Measurements from ENCODE around the gene SEC22C. TPM values are rescaled to one million over a fixed set of nuclear protein-coding genes. Genes with fewer than 3 reads are reported as not detected.

SEC22C gene
- total RNA-seq, 8 experiments from 2014 or later, result 26.5 to 56.6 (median 32.5) TPM

GRCh38 chr3:42544492-42545283 lies 37.1 kb downstream of the SEC22C start:
- H3K27ac ChIP-seq, result no peak overlapping the region
- 12 to 82% (median 56%) methylated on average over 1 to 5 of the region's 12 CpGs; no CpG with 5 or more reads in 2 of the 10 experiments for WGBS, 10 experiments
- in situ Hi-C loops (cut with MboI; ENCODE audit: low pct_unique_long_range_greater_than_20kb in 2 of 9, low sequenced_read_pairs in 9 of 9, unreplicated experiment in 9 of 9), result loop anchor here in 4 of 9 experiments (10.0 to 25.0 kb wide), 2 partner anchors 307 to 320 kb away; no protein-coding TSS in a partner anchor

GRCh38 chr3:42541079-42541478 lies 40.7 kb downstream of the SEC22C start:
- H3K4me1 ChIP-seq (replicated peaks in 1 of 2), result peaks cover 0 to 9% of the 10 kb centered on the region in 2 donors
- H3K4me3 ChIP-seq, result no peak overlapping the region
- ATAC-seq (replicated peaks in 6 of 8), result no peak
- in situ Hi-C loops (cut with MboI; ENCODE audit: low pct_unique_long_range_greater_than_20kb in 2 of 9, low sequenced_read_pairs in 9 of 9, unreplicated experiment in 9 of 9), result loop anchor here in 4 of 9 experiments (10.0 to 25.0 kb wide), 2 partner anchors 304 to 316 kb away; no protein-coding TSS in a partner anchor
- 0 to 86% (median 46%) methylated on average over 1 to 2 of the region's 3 CpGs; no CpG with 5 or more reads in 4 of the 10 experiments for WGBS, 10 experiments
- no peak overlapping the region for H3K27ac ChIP-seq

More at GRCh38 chr3:42544492-42545283, 37.1 kb downstream of the SEC22C start:
- Histone ChIP-seq H3K4me3 (no peak overlapping the region), H3K4me1 (replicated peaks in 1 of 2) (peaks cover 0 to 9% of the 10 kb centered on the region in 2 donors)
- peak in 4 of 8 experiments; percentile 20 to 86 (median 48) for ATAC-seq (replicated peaks in 6 of 8)

GRCh38 chr3:42539871-42540714 lies 41.7 kb downstream of the SEC22C start:
- no peak overlapping the region for H3K27ac ChIP-seq
- H3K4me1 ChIP-seq (replicated peaks in 1 of 2), result peaks cover 0 to 4% of the 10 kb centered on the region in 2 donors
- in situ Hi-C loops (cut with MboI; ENCODE audit: low pct_unique_long_range_greater_than_20kb in 2 of 9, low sequenced_read_pairs in 9 of 9, unreplicated experiment in 9 of 9), result loop anchor here in 4 of 9 experiments (10.0 to 25.0 kb wide), 2 partner anchors 303 to 315 kb away; no protein-coding TSS in a partner anchor
- no peak overlapping the region for H3K4me3 ChIP-seq
- peak in 3 of 8 experiments; percentile 51 to 81 (median 60) for ATAC-seq (replicated peaks in 6 of 8)
- 17 to 93% (median 50%) methylated on average over 1 to 3 of the region's 14 CpGs; no CpG with 5 or more reads in 7 of the 10 experiments for WGBS, 10 experiments

- Histone ChIP-seq H3K4me3 (no peak overlapping the region), H3K4me1 (replicated peaks in 1 of 2) (no peaks in the 10 kb centered on the region), H3K27ac (no peak overlapping the region)
- in situ Hi-C loops (cut with MboI; ENCODE audit: low pct_unique_long_range_greater_than_20kb in 2 of 9, low sequenced_read_pairs in 9 of 9, unreplicated experiment in 9 of 9), result loop anchor here in 3 of 9 experiments (25.0 kb wide), 1 partner anchor 300 kb away; no protein-coding TSS in a partner anchor
- ATAC-seq (replicated peaks in 6 of 8), result no peak
Observed at GRCh38 chr3:42537350-42537749, 44.4 kb downstream of the SEC22C start.

GRCh38 chr3:42535981-42536784 lies 45.6 kb downstream of the SEC22C start:
- Histone ChIP-seq H3K27ac (no peak overlapping the region), H3K4me3 (no peak overlapping the region), H3K4me1 (replicated peaks in 1 of 2) (no peaks in the 10 kb centered on the region)
- WGBS, 10 experiments, result 31 to 67% (median 66%) methylated on average over 3 to 5 of the region's 35 CpGs; no CpG with 5 or more reads in 7 of the 10 experiments
- in situ Hi-C loops (cut with MboI; ENCODE audit: low pct_unique_long_range_greater_than_20kb in 2 of 9, low sequenced_read_pairs in 9 of 9, unreplicated experiment in 9 of 9), result loop anchor here in 3 of 9 experiments (25.0 kb wide), 1 partner anchor 299 kb away; no protein-coding TSS in a partner anchor
- peak in 3 of 8 experiments; percentile 46 to 70 (median 57) for ATAC-seq (replicated peaks in 6 of 8)

GRCh38 chr3:42533161-42533897 lies 48.4 kb downstream of the SEC22C start:
- in situ Hi-C loops (cut with MboI; ENCODE audit: low pct_unique_long_range_greater_than_20kb in 2 of 9, low sequenced_read_pairs in 9 of 9, unreplicated experiment in 9 of 9), result loop anchor here in 3 of 9 experiments (25.0 kb wide), 1 partner anchor 296 kb away; no protein-coding TSS in a partner anchor
- no peak overlapping the region for H3K27ac ChIP-seq
- no peaks in the 10 kb centered on the region for H3K4me1 ChIP-seq (replicated peaks in 1 of 2)
- H3K4me3 ChIP-seq, result no peak overlapping the region
- no peak for ATAC-seq (replicated peaks in 6 of 8)
- 17 to 61% (median 50%) methylated on average over 1 to 3 of the region's 7 CpGs; no CpG with 5 or more reads in 5 of the 10 experiments for WGBS, 10 experiments

GRCh38 chr3:42532229-42532628 lies 49.5 kb downstream of the SEC22C start:
- Histone ChIP-seq H3K27ac (no peak overlapping the region), H3K4me1 (replicated peaks in 1 of 2) (no peaks in the 10 kb centered on the region), H3K4me3 (no peak overlapping the region)
- ATAC-seq (replicated peaks in 6 of 8), result no peak
- WGBS, 10 experiments, result 49 to 86% methylated on average over 2 to 3 of the region's 4 CpGs; no CpG with 5 or more reads in 8 of the 10 experiments
- in situ Hi-C loops (cut with MboI; ENCODE audit: low pct_unique_long_range_greater_than_20kb in 2 of 9, low sequenced_read_pairs in 9 of 9, unreplicated experiment in 9 of 9), result loop anchor here in 3 of 9 experiments (25.0 kb wide), 1 partner anchor 295 kb away; no protein-coding TSS in a partner anchor

- H3K27ac ChIP-seq, result no peak overlapping the region
- WGBS, 10 experiments, result 20 to 67% (median 49%) methylated on average over 1 to 4 of the region's 6 CpGs; no CpG with 5 or more reads in 6 of the 10 experiments
- no peak overlapping the region for H3K4me3 ChIP-seq
- no peak for ATAC-seq (replicated peaks in 6 of 8)
- H3K4me1 ChIP-seq (replicated peaks in 1 of 2), result no peaks in the 10 kb centered on the region
- in situ Hi-C loops (cut with MboI; ENCODE audit: low pct_unique_long_range_greater_than_20kb in 2 of 9, low sequenced_read_pairs in 9 of 9, unreplicated experiment in 9 of 9), result loop anchor here in 3 of 9 experiments (25.0 kb wide), 1 partner anchor 294 kb away; no protein-coding TSS in a partner anchor
Observed at GRCh38 chr3:42531470-42531869, 50.3 kb downstream of the SEC22C start.

GRCh38 chr3:42530073-42530472 lies 51.7 kb downstream of the SEC22C start:
- no peak overlapping the region for H3K27ac ChIP-seq
- H3K4me1 ChIP-seq (replicated peaks in 1 of 2), result peaks cover 0 to 3% of the 10 kb centered on the region in 2 donors
- no peak overlapping the region for H3K4me3 ChIP-seq
- no peak for ATAC-seq (replicated peaks in 6 of 8)
- in situ Hi-C loops (cut with MboI; ENCODE audit: low pct_unique_long_range_greater_than_20kb in 2 of 9, low sequenced_read_pairs in 9 of 9, unreplicated experiment in 9 of 9), result loop anchor here in 3 of 9 experiments (25.0 kb wide), 1 partner anchor 293 kb away; no protein-coding TSS in a partner anchor

- Histone ChIP-seq H3K27ac (no peak overlapping the region), H3K4me3 (no peak overlapping the region), H3K4me1 (replicated peaks in 1 of 2) (peaks cover 0 to 3% of the 10 kb centered on the region in 2 donors)
- in situ Hi-C loops (cut with MboI; ENCODE audit: low pct_unique_long_range_greater_than_20kb in 2 of 9, low sequenced_read_pairs in 9 of 9, unreplicated experiment in 9 of 9), result loop anchor here in 3 of 9 experiments (25.0 kb wide), 1 partner anchor 292 kb away; no protein-coding TSS in a partner anchor
- no peak for ATAC-seq (replicated peaks in 6 of 8)
- WGBS, 10 experiments, result 50 to 100% (median 76%) methylated on average over 1 to 2 of the region's 2 CpGs; no CpG with 5 or more reads in 6 of the 10 experiments
Observed at GRCh38 chr3:42529468-42529867, 52.3 kb downstream of the SEC22C start.

- Histone ChIP-seq H3K27ac (no peak overlapping the region), H3K4me3 (no peak overlapping the region), H3K4me1 (replicated peaks in 1 of 2) (peaks cover 0 to 3% of the 10 kb centered on the region in 2 donors)
- ATAC-seq (replicated peaks in 6 of 8), result no peak
- in situ Hi-C loops (cut with MboI; ENCODE audit: low pct_unique_long_range_greater_than_20kb in 2 of 9, low sequenced_read_pairs in 9 of 9, unreplicated experiment in 9 of 9), result loop anchor here in 3 of 9 experiments (25.0 kb wide), 1 partner anchor 290 kb away; no protein-coding TSS in a partner anchor
- WGBS, 10 experiments, result no CpG with 5 or more reads among the region's 11 CpGs
Observed at GRCh38 chr3:42527368-42527917, 54.3 kb downstream of the SEC22C start.

Data from motor neuron (in vitro differentiated cells).